Measurements from ENCODE around the gene NEGR1. TPM values are rescaled to one million over a fixed set of nuclear protein-coding genes. Genes with fewer than 3 reads are reported as not detected.

NEGR1 gene
- total and polyA plus RNA-seq, 7 donors: 1.3 to 10.2 (median 2.2) TPM

- no peak for TF ChIP-seq CTCF (IDR thresholded peaks at IDR 0.05)
- no peaks in the 10 kb centered on the region for H3K4me1 ChIP-seq
- H3K27ac ChIP-seq: no peak overlapping the region
- H3K9me3 ChIP-seq: no peaks in the 10 kb centered on the region
- 20 to 22% (median 21%) methylated on average over 4 of the region's 4 CpGs for WGBS, 3 donors
- H3K27me3 ChIP-seq (ENCODE audit: insufficient read depth in 3 of 3, low read length in 2 of 3): no peaks in the 10 kb centered on the region
- ATAC-seq: no peak
- no peaks in the 10 kb centered on the region for H3K36me3 ChIP-seq (ENCODE audit: insufficient read depth in 1 of 2, low read depth in 1 of 2)
- no peak overlapping the region for H3K4me3 ChIP-seq
- intact Hi-C loops (cut with DNase I): no loop called here
- no peak for DNase-seq
Measured at GRCh38 chr1:71834601-71835441, 447.5 kb downstream of the NEGR1 start.

GRCh38 chr1:71831646-71832045 is 450.7 kb downstream of the NEGR1 start:
- no peak for DNase-seq
- intact Hi-C loops (cut with DNase I): no loop called here
- Histone ChIP-seq H3K36me3 (ENCODE audit: insufficient read depth in 1 of 2, low read depth in 1 of 2) (no peaks in the 10 kb centered on the region), H3K4me1 (no peaks in the 10 kb centered on the region), H3K27me3 (ENCODE audit: insufficient read depth in 3 of 3, low read length in 2 of 3) (no peaks in the 10 kb centered on the region), H3K27ac (no peak overlapping the region), H3K9me3 (no peaks in the 10 kb centered on the region), H3K4me3 (no peak overlapping the region)
- no peak for TF ChIP-seq CTCF (IDR thresholded peaks at IDR 0.05)
- ATAC-seq: no peak
- WGBS, 3 donors: 62 to 70% (median 68%) methylated on average over 4 of the region's 4 CpGs

- no peaks in the 10 kb centered on the region for H3K36me3 ChIP-seq (ENCODE audit: insufficient read depth in 1 of 2, low read depth in 1 of 2)
- no peak for TF ChIP-seq CTCF (IDR thresholded peaks at IDR 0.05)
- H3K9me3 ChIP-seq: no peaks in the 10 kb centered on the region
- ATAC-seq (no peak), DNase-seq (no peak)
- WGBS, 3 donors: 84 to 89% (median 88%) methylated on average over 8 of the region's 8 CpGs
- H3K4me3 ChIP-seq: no peak overlapping the region
- intact Hi-C loops (cut with DNase I): no loop called here
- no peak overlapping the region for H3K27ac ChIP-seq
- no peaks in the 10 kb centered on the region for H3K27me3 ChIP-seq (ENCODE audit: insufficient read depth in 3 of 3, low read length in 2 of 3)
- no peaks in the 10 kb centered on the region for H3K4me1 ChIP-seq
Measured at GRCh38 chr1:71829346-71829745, 453.0 kb downstream of the NEGR1 start.

- 58 to 64% (median 60%) methylated on average over 3 of the region's 3 CpGs for WGBS, 3 donors
- no peak for DNase-seq
- Histone ChIP-seq H3K27ac (no peak overlapping the region), H3K4me3 (no peak overlapping the region), H3K27me3 (ENCODE audit: insufficient read depth in 3 of 3, low read length in 2 of 3) (no peaks in the 10 kb centered on the region), H3K4me1 (no peaks in the 10 kb centered on the region), H3K9me3 (no peaks in the 10 kb centered on the region), H3K36me3 (ENCODE audit: insufficient read depth in 1 of 2, low read depth in 1 of 2) (no peaks in the 10 kb centered on the region)
- no peak for TF ChIP-seq CTCF (IDR thresholded peaks at IDR 0.05)
- ATAC-seq: no peak
- intact Hi-C loops (cut with DNase I): no loop called here
Measured at GRCh38 chr1:71828431-71829012, 453.8 kb downstream of the NEGR1 start.

Measured in psoas muscle (tissue), 8 donors.